HG03064 (cell line): ENCODE measurements around the gene AMDHD2.

Experiments
- ATAC-seq: cut with Tn5 transposase; IDR thresholded peaks from one replicate; pipeline ENCODE4 v1.9.1; 2021; ENCODE audit warnings: low read depth; ENCODE audit not compliant: unreplicated experiment

Gene AMDHD2

GRCh38 chr16:2498531-2499253, 21.5 kb upstream of the AMDHD2 start:
- ATAC-seq = no peak

- ATAC-seq = no peak
These were observed 20.7 kb upstream of the AMDHD2 start for GRCh38 chr16:2499454-2499853.

DNA sequence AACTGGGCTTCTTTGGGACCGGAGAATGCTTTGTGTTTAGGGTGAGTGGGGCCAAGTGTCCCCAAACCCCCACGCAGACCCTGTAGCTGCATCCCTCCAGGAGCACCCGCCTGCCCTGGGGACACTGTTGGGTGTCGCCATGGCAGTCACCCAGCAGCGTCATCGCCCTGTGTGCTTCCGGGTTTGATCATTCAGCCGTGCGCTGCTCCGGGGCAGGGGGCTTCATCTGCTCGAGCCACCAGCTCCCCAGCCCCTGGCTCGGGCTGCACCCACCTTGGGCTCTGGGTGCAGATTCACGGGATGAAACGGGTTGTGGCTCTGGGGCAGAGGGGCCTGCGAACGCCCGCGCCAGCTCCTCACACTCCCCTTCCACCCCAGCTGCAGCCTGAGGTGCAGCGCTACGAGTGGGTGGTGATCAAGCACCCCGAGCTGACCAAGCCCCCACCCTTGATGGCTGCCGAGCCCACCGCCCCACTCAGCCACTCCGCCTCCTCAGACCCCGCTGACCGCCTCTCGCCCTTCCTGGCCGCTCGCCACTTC, 20.2 kb upstream of the AMDHD2 start:
- ATAC-seq = no peak

DNA sequence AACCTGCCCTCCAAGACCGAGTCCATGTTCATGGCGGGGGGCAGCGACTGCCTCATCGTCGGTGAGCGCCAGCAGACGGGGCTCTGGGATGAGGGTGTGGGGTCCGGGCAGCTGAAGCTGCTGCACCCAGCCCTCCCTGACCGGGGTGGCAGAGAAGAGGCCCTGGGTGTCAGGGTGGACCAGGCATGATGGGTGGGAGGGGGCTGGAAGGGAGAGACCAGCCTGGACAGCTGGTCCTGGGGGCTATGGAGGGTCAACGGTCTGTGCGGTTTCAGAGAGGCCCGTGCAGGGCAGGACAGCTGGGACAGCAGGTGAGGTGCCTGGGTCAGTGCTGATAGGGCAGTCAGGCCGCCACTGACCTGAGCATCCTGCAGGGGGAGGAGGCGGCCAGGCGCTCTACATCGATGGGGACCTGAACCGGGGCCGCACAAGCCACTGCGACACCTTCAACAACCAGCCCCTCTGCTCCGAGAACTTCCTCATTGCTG, 19.7 kb upstream of the AMDHD2 start:
- no peak for ATAC-seq

DNA sequence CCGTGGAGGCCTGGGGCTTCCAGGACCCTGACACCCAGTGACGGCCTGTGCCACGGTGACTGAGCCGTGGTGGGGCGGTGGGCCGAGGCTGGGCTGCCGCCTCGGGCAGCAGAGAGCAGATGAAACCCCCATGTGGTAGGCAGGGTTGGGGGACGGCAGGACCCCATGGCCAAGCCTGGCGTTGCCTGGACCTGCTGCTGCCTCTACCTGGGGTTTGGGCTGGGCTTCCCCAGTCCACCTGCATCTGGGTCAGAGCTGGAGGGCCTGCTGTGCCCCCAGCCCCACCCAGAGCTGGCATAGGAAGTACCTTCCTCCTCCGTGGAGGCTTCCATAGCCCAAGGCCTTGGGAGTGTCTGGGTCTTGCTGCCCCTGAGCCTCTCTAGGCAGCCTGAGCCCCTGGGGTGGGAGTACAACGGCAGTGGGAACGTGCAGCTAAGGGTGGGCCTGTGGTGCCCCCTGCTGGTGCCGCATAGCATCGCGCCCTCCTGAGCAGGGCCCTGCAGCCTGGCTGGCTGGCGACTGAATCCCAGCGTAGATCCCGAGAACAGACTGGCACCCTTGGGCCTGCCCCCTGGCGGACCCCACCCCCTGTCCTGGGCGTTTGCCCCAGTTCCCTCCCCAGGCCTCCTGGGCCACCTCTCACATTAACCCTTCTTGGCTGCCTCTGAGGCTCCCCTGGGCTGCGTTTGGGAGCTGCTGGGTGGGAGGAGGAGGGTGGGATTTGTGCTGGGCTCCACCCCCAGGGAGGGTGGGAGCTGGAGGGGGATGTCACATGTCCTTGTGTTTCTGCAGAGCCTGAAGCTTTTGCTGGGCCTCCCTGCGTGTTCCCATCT, 19.0 kb upstream of the AMDHD2 start:
- ATAC-seq = no peak

- no peak for ATAC-seq
These were observed 17.9 kb upstream of the AMDHD2 start for GRCh38 chr16:2501946-2502895.

DNA sequence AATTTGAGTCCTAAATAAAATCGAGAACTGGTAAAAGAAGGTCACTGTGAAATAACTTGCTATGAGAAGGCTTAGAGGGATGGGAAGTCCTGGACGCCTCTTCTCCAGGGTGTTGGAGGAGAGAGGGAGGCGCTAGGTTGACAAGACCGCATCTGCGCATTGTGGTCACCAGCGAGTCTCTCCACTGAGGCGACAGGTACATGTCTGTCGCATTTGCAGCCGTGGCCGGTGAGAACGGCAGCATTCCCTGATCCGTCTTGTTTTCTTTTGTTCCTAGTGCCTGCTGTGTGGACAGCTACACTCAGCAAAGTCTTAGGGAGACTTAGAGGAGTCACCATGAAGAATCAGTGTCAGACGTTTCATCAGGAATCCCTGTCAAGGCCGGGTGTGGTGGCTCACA, 14.5 kb upstream of the AMDHD2 start:
- no peak for ATAC-seq

GRCh38 chr16:2507052-2507659, 13.0 kb upstream of the AMDHD2 start:
- ATAC-seq = no peak

- no peak for ATAC-seq
These were observed 12.5 kb upstream of the AMDHD2 start for GRCh38 chr16:2507665-2508064.

- ATAC-seq = no peak
These were observed 11.3 kb upstream of the AMDHD2 start for GRCh38 chr16:2508722-2509400.

DNA sequence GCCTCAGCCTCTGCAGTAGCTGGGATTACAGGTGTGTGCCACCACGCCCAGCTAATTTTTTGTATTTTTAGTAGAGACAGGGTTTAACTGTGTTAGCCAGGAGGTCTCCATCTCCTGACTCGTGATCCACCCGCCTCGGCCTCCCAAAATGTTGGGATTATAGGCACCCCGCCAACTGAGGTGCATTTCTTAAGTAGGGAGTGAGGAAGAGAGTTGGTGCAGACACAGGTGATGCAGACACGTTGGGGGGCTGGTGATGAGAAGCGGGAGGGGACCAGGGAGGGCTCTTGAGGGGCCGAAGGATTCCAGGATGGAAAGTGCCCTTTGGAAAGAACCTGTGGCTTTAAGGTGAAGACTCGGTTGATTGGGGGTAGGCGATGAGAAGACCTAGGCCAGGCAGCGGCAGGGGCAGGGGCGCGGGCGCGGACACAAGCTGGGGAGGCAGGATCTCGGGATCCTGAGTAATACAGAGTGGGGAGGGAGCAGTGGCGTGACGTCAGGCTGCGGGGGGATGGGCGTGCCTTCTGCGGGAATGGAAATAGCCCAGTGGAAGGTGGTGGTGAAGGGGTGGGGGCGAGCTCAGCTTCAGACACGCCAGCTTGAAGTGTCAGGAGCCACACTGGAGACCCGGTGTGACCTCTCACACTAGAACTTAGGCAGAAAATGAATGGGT, 8.9 kb upstream of the AMDHD2 start:
- ATAC-seq = no peak

- no peak for ATAC-seq
These were observed 8.0 kb upstream of the AMDHD2 start for GRCh38 chr16:2511996-2512734.

- ATAC-seq = no peak
These were observed 7.3 kb upstream of the AMDHD2 start for GRCh38 chr16:2512735-2513404.

- peak; percentile 57 for ATAC-seq
These were observed 6.5 kb upstream of the AMDHD2 start, which contains the start of gene ATP6V0C for GRCh38 chr16:2513405-2514332. TSS of gene ATP6V0C (plus strand) at chr16:2513952. CDS start at chr16:2514104, 152 bp downstream.

DNA sequence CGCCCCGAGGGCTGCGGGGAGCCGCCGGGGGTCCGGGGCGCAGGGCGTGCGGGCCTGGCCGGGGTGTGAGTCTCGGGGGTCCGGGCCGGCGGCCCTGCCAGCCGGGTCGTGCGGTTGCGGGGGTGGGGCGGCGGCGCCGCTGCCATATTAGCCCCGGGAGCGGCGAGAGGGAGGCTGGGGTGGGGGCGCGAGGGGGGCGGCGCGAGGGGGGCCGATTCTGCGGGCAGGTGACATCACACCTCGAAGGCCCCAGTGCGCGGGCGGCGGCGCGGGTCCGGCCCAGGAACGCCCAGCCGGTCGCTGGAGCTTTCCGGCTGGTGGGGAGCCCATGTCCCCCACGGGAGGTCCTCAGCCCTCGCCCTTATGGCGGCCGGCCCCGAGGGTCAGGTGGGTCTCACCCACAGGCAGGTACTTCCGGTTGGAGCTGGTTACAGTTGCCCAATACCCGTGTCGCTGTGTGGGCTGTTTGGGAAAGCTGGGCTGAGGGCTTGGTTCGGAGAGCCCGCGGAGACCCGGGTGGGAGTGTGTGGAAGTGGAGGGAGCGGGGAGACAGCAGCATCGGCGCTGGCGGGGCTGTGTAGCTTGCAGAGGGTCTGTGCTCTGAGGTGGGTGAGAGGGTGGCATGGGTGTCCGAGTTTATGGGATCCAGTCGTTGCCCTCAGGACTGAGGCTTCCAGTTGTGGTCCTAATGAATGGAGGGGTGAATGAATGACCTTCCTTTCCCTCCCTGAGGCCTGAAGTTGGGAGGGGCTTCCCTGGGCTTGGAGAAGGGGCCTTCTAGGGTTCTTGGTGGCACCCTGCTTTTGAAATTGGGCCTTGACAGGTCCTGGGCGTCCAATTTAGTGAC, 5.6 kb upstream of the AMDHD2 start:
- ATAC-seq = no peak
